GM23338 (cell line): Measurements from ENCODE around the gene HIVEP1. TPM values are rescaled to one million over a fixed set of nuclear protein-coding genes. Genes with fewer than 3 reads are reported as not detected.

Experiments used
- ATAC-seq: fragments of 200-7000 bp; cut with Tn5 transposase; 3 replicates; pipeline ENCODE4 v1.9.1; 2020
- DNase-seq: peaks from one replicate; pipeline ENCODE4 v3.0.0-alpha.2; 2015; ENCODE audit warnings: low spot score
- H2AFZ ChIP-seq: fragments of 200-600 bp; sonication (generic); 2 replicates; pipeline ENCODE4 v1.8.0; 2016; ENCODE audit warnings: antibody characterized with exemption, mild to moderate bottlenecking, moderate library complexity
- H3F3A ChIP-seq: fragments of 200-600 bp; sonication (generic); replicated peaks from 2 replicates; pipeline ENCODE4 v1.8.0; 2017; ENCODE audit warnings: antibody characterized with exemption, mixed run types, low read depth
- H3K27ac ChIP-seq: fragments of 200-600 bp; sonication (generic); 2 replicates; pipeline ENCODE4 v1.6.1; 2016; ENCODE audit warnings: low read depth
- H3K27me3 ChIP-seq: fragments of 200-600 bp; sonication (generic); 2 replicates; pipeline ENCODE4 v1.8.0; 2016; ENCODE audit warnings: mild to moderate bottlenecking, mixed run types, moderate library complexity; ENCODE audit not compliant: insufficient read depth
- H3K36me3 ChIP-seq: fragments of 200-600 bp; sonication (generic); 2 replicates; pipeline ENCODE4 v1.8.0; 2016; ENCODE audit warnings: mild to moderate bottlenecking; ENCODE audit not compliant: insufficient read depth
- H3K4me1 ChIP-seq: fragments of 200-600 bp; sonication (generic); 2 replicates; pipeline ENCODE4 v1.8.0; 2016; ENCODE audit warnings: mild to moderate bottlenecking, moderate library complexity; ENCODE audit not compliant: insufficient read depth
- H3K4me2 ChIP-seq: fragments of 200-600 bp; sonication (generic); 2 replicates; pipeline ENCODE4 v1.7.1; 2017; ENCODE audit warnings: mixed run types
- H3K4me3 ChIP-seq: fragments of 200-600 bp; sonication (generic); 2 replicates; pipeline ENCODE4 v1.6.1; 2016; ENCODE audit warnings: mixed run types
- H3K79me2 ChIP-seq: fragments of 200-600 bp; sonication (generic); replicated peaks from 2 replicates; pipeline ENCODE4 v1.8.0; 2017; ENCODE audit warnings: mild to moderate bottlenecking; ENCODE audit not compliant: insufficient read depth
- H3K9me2 ChIP-seq: fragments of 200-600 bp; sonication (generic); 2 replicates; pipeline ENCODE4 v1.8.0; 2017; ENCODE audit not compliant: insufficient read depth
- H4K20me1 ChIP-seq: fragments of 200-600 bp; sonication (generic); replicated peaks from 2 replicates; pipeline ENCODE4 v1.8.0; 2017; ENCODE audit warnings: mild to moderate bottlenecking; ENCODE audit not compliant: insufficient read depth
- H3K27ac Mint-ChIP-seq: 2 replicates; pipeline ENCODE4 v1.8.0; 2020; ENCODE audit warnings: inconsistent platforms, mild to moderate bottlenecking, moderate library complexity, mixed read lengths
- H3K27me3 Mint-ChIP-seq: 3 replicates; pipeline ENCODE4 v1.8.0; 2022; ENCODE audit warnings: low read depth, mild to moderate bottlenecking, moderate library complexity, mixed read lengths, inconsistent platforms; ENCODE audit not compliant: insufficient read depth, poor library complexity
- H3K36me3 Mint-ChIP-seq: 3 replicates; pipeline ENCODE4 v1.8.0; 2021; ENCODE audit warnings: low read depth, mild to moderate bottlenecking, inconsistent platforms, moderate library complexity, mixed read lengths
- H3K4me1 Mint-ChIP-seq: 3 replicates; pipeline ENCODE4 v1.8.0; 2020; ENCODE audit warnings: mild to moderate bottlenecking, inconsistent platforms, mixed read lengths
- H3K4me3 Mint-ChIP-seq: 3 replicates; pipeline ENCODE4 v1.8.0; 2021; ENCODE audit warnings: moderate library complexity, mild to moderate bottlenecking, inconsistent platforms, mixed read lengths
- H3K9me3 Mint-ChIP-seq: 3 replicates; pipeline ENCODE4 v1.8.0; 2020; ENCODE audit warnings: moderate library complexity, mild to moderate bottlenecking, inconsistent platforms, mixed read lengths
- CREB1 ChIP-seq: fragments of 250-450 bp; sonication (Bioruptor Pico); IDR thresholded peaks from 2 replicates; pipeline ENCODE4 v1.5.0; 2020; ENCODE audit warnings: low read depth, mild to moderate bottlenecking, moderate library complexity
- NANOG ChIP-seq: IDR thresholded peaks from 2 replicates; pipeline ENCODE4 v1.6.1; 2016; ENCODE audit warnings: antibody characterized with exemption, borderline replicate concordance
- ZNF114 ChIP-seq: fragments of 250-450 bp; sonication (Bioruptor Pico); IDR thresholded peaks from 2 replicates; pipeline ENCODE4 v1.5.0; 2020; ENCODE audit warnings: mild to moderate bottlenecking, moderate library complexity
- ZNF331 ChIP-seq: fragments of 250-450 bp; sonication (Bioruptor Pico); IDR thresholded peaks from 2 replicates; pipeline ENCODE4 v1.5.0; 2020; ENCODE audit warnings: low read depth, mild to moderate bottlenecking, moderate library complexity
- polyA plus RNA-seq: library from polyadenylated mRNA; unstranded; fragments of >200 nt; fragmentation: Nextera tagmentation; extraction: Ambion mirVana; gene quantifications from 2 replicates; pipeline ENCODE4 v1.2.1, GENCODE V29; 2016
- total RNA-seq: library from RNA; depleted of rRNA; stranded (reverse); fragments of >200 nt; shearing (Covaris generic); gene quantifications from 2 replicates; pipeline ENCODE4 v1.2.3, GENCODE V29; 2014
- TF ChIP-seq, protein P1 (sequence below): fragments of 250-450 bp; sonication (Bioruptor Pico); IDR thresholded peaks from 2 replicates; pipeline ENCODE4 v1.5.0; 2020; ENCODE audit warnings: mild to moderate bottlenecking, moderate library complexity
- TF ChIP-seq, protein P2 (sequence below): IDR thresholded peaks from one replicate; pipeline ENCODE4 v1.6.1; 2018; ENCODE audit warnings: antibody characterized with exemption; ENCODE audit not compliant: unreplicated experiment

HIVEP1 gene
- total and polyA plus RNA-seq, 2 experiments from 2014 or later, result 10.1 to 21.7 TPM

DNA sequence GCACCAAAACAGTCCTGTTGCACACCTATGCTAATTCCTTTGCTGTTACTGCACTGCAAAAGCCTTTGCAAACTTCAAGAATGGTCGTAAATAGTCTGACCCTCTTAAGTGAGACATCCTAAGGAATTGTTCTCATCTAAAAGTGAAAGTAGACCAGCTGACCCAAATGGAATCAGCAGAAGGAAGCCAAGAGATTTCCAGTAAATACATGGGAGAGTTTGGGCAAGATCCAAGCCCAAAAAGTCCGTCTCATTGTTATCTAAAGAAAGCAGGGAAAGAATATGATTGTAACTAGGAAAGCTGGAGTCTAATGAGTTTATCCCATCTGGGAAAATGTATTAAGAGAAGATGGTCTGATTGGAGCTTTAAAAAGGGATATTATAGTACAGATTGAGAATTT is 43.0 kb upstream of the HIVEP1 start (continued):
- TF ChIP-seq, protein P1, sequence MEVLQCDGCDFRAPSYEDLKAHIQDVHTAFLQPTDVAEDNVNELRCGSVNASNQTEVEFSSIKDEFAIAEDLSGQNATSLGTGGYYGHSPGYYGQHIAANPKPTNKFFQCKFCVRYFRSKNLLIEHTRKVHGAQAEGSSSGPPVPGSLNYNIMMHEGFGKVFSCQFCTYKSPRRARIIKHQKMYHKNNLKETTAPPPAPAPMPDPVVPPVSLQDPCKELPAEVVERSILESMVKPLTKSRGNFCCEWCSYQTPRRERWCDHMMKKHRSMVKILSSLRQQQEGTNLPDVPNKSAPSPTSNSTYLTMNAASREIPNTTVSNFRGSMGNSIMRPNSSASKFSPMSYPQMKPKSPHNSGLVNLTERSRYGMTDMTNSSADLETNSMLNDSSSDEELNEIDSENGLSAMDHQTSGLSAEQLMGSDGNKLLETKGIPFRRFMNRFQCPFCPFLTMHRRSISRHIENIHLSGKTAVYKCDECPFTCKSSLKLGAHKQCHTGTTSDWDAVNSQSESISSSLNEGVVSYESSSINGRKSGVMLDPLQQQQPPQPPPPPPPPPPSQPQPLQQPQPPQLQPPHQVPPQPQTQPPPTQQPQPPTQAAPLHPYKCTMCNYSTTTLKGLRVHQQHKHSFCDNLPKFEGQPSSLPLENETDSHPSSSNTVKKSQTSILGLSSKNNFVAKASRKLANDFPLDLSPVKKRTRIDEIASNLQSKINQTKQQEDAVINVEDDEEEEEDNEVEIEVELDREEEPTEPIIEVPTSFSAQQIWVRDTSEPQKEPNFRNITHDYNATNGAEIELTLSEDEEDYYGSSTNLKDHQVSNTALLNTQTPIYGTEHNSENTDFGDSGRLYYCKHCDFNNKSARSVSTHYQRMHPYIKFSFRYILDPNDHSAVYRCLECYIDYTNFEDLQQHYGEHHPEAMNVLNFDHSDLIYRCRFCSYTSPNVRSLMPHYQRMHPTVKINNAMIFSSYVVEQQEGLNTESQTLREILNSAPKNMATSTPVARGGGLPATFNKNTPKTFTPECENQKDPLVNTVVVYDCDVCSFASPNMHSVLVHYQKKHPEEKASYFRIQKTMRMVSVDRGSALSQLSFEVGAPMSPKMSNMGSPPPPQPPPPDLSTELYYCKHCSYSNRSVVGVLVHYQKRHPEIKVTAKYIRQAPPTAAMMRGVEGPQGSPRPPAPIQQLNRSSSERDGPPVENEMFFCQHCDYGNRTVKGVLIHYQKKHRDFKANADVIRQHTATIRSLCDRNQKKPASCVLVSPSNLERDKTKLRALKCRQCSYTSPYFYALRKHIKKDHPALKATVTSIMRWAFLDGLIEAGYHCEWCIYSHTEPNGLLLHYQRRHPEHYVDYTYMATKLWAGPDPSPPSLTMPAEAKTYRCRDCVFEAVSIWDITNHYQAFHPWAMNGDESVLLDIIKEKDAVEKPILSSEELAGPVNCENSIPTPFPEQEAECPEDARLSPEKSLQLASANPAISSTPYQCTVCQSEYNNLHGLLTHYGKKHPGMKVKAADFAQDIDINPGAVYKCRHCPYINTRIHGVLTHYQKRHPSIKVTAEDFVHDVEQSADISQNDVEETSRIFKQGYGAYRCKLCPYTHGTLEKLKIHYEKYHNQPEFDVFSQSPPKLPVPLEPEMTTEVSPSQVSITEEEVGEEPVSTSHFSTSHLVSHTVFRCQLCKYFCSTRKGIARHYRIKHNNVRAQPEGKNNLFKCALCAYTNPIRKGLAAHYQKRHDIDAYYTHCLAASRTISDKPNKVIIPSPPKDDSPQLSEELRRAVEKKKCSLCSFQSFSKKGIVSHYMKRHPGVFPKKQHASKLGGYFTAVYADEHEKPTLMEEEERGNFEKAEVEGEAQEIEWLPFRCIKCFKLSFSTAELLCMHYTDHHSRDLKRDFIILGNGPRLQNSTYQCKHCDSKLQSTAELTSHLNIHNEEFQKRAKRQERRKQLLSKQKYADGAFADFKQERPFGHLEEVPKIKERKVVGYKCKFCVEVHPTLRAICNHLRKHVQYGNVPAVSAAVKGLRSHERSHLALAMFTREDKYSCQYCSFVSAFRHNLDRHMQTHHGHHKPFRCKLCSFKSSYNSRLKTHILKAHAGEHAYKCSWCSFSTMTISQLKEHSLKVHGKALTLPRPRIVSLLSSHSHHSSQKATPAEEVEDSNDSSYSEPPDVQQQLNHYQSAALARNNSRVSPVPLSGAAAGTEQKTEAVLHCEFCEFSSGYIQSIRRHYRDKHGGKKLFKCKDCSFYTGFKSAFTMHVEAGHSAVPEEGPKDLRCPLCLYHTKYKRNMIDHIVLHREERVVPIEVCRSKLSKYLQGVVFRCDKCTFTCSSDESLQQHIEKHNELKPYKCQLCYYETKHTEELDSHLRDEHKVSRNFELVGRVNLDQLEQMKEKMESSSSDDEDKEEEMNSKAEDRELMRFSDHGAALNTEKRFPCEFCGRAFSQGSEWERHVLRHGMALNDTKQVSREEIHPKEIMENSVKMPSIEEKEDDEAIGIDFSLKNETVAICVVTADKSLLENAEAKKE (CRISPR knock-in tag), result no peak
- TF ChIP-seq ZNF114 (CRISPR knock-in tag) (no peak), ZNF331 (CRISPR knock-in tag) (no peak)

DNA sequence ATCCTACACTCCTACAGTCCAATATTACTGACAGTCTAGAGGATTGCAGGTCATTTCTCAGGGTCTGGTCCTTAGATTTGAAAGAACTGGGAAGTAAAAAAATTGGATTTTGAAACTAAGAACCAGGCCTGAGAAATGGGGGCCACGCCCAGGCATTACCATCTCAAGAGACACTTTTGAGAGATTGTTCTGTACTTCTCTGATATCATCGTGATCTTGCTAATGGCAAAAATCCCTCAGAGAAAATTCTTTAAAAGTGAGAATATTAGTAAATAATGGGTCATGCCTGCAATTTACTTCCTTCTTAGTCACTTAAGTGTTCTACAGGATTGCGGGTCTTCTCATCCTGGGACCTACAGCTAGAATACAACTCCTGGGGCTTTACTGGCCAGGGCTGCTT is 42.0 kb upstream of the HIVEP1 start:
- peaks cover 38% of the 10 kb centered on the region for H3K4me1 Mint-ChIP-seq
- ATAC-seq (no peak), DNase-seq (no peak)
- H3K4me2 ChIP-seq, result no peak overlapping the region
- no peak overlapping the region for H2AFZ ChIP-seq
- H3K79me2 ChIP-seq, result no peaks in the 10 kb centered on the region
- H3K9me2 ChIP-seq, result peaks cover 27% of the 10 kb centered on the region; the same call in 1 of the 2 replicates
- peaks cover 1% of the 10 kb centered on the region for H3K27me3 Mint-ChIP-seq
- no peaks in the 10 kb centered on the region for H3K9me3 Mint-ChIP-seq
- no peaks in the 10 kb centered on the region for H4K20me1 ChIP-seq
- no peak overlapping the region for H3K27ac ChIP-seq
- peaks cover 28% of the 10 kb centered on the region for H3K4me1 ChIP-seq
- H3K27me3 ChIP-seq, result no peaks in the 10 kb centered on the region
- H3K4me3 Mint-ChIP-seq, result no peak overlapping the region
- H3K4me3 ChIP-seq, result no peak overlapping the region
- H3F3A ChIP-seq, result no peaks in the 10 kb centered on the region
- H3K36me3 Mint-ChIP-seq, result peaks cover 5% of the 10 kb centered on the region; the same call in 1 of the 3 replicates
- no peak overlapping the region for H3K27ac Mint-ChIP-seq
- H3K36me3 ChIP-seq, result no peaks in the 10 kb centered on the region
- TF ChIP-seq, protein P1 (CRISPR knock-in tag), result no peak
- TF ChIP-seq ZNF114 (CRISPR knock-in tag) (no peak), ZNF331 (CRISPR knock-in tag) (no peak), NANOG (no peak), CREB1 (CRISPR knock-in tag) (no peak)
- TF ChIP-seq, protein P2, sequence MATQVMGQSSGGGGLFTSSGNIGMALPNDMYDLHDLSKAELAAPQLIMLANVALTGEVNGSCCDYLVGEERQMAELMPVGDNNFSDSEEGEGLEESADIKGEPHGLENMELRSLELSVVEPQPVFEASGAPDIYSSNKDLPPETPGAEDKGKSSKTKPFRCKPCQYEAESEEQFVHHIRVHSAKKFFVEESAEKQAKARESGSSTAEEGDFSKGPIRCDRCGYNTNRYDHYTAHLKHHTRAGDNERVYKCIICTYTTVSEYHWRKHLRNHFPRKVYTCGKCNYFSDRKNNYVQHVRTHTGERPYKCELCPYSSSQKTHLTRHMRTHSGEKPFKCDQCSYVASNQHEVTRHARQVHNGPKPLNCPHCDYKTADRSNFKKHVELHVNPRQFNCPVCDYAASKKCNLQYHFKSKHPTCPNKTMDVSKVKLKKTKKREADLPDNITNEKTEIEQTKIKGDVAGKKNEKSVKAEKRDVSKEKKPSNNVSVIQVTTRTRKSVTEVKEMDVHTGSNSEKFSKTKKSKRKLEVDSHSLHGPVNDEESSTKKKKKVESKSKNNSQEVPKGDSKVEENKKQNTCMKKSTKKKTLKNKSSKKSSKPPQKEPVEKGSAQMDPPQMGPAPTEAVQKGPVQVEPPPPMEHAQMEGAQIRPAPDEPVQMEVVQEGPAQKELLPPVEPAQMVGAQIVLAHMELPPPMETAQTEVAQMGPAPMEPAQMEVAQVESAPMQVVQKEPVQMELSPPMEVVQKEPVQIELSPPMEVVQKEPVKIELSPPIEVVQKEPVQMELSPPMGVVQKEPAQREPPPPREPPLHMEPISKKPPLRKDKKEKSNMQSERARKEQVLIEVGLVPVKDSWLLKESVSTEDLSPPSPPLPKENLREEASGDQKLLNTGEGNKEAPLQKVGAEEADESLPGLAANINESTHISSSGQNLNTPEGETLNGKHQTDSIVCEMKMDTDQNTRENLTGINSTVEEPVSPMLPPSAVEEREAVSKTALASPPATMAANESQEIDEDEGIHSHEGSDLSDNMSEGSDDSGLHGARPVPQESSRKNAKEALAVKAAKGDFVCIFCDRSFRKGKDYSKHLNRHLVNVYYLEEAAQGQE, result no peak
